NCI-H345 (cell line): Measurements from ENCODE around the gene UBE2G2.

Experiments used
- DNase-seq: peaks from one replicate; lab custom pipeline; 2025; lab: John Stamatoyannopoulos, UW

Gene UBE2G2

GRCh38 chr21:44789880-44790279, 11.7 kb downstream of the UBE2G2 start:
- no peak for DNase-seq

- DNase-seq: peak; percentile 87
Measured at GRCh38 chr21:44785620-44786335, 15.8 kb downstream of the UBE2G2 start.

- no peak for DNase-seq
Measured at GRCh38 chr21:44784810-44785209, 16.8 kb downstream of the UBE2G2 start.

GRCh38 chr21:44783020-44783696, 18.5 kb downstream of the UBE2G2 start:
- DNase-seq: no peak

GRCh38 chr21:44780767-44781459, 20.7 kb downstream of the UBE2G2 start:
- no peak for DNase-seq

GRCh38 chr21:44780137-44780502, 21.5 kb downstream of the UBE2G2 start:
- DNase-seq: no peak

- DNase-seq: no peak
Measured at GRCh38 chr21:44779417-44780136, 22.0 kb downstream of the UBE2G2 start.

- DNase-seq: no peak
Measured at GRCh38 chr21:44778983-44779382, 22.6 kb downstream of the UBE2G2 start.

- DNase-seq: no peak
Measured at GRCh38 chr21:44778499-44778911, 23.1 kb downstream of the UBE2G2 start.

GRCh38 chr21:44778094-44778493, 23.5 kb downstream of the UBE2G2 start:
- DNase-seq: no peak

- DNase-seq: no peak
Measured at GRCh38 chr21:44774972-44775371, 26.6 kb downstream of the UBE2G2 start.

- DNase-seq: peak; percentile 97
Measured at GRCh38 chr21:44773291-44773932, 28.2 kb downstream of the UBE2G2 start.

- DNase-seq: no peak
Measured at GRCh38 chr21:44771896-44772525, 29.6 kb downstream of the UBE2G2 start.

GRCh38 chr21:44767834-44768831, 33.5 kb downstream of the UBE2G2 start:
- no peak for DNase-seq

- no peak for DNase-seq
Measured at GRCh38 chr21:44766818-44767354, 34.7 kb downstream of the UBE2G2 start.

- DNase-seq: no peak
Measured at GRCh38 chr21:44766014-44766817, 35.4 kb downstream of the UBE2G2 start.

GRCh38 chr21:44765231-44766013, 36.2 kb downstream of the UBE2G2 start:
- peak; percentile 86 for DNase-seq
